Measurements from ENCODE around the gene RETSAT. TPM values are rescaled to one million over a fixed set of nuclear protein-coding genes. Genes with fewer than 3 reads are reported as not detected.
"Not testable (repeated sequence)": the region's sequence is repeated elsewhere in the genome, so short reads cannot be mapped to it uniquely, and the experiment has no call there.

The RETSAT gene
- total and polyA plus RNA-seq, 12 donors, result 20.3 to 87.4 (median 35.6) TPM

GRCh38 chr2:85369500-85369899 lies 15.2 kb upstream of the RETSAT start:
- no peak for TF ChIP-seq CTCF (IDR thresholded peaks at IDR 0.05)
- Histone ChIP-seq H3K4me1 (no peaks in the 10 kb centered on the region), H3K4me3 (no peak overlapping the region), H3K36me3 (peaks cover 0 to 77% (median 17%) of the 10 kb centered on the region in 9 donors), H3K9me3 (peaks cover 0 to 13% (median 0%) of the 10 kb centered on the region in 11 donors), H3K27ac (no peak overlapping the region), H3K27me3 (no peaks in the 10 kb centered on the region)
- intact Hi-C loops (cut with DNase I), result no loop called here
- DNase-seq, result no peak
- no peak for ATAC-seq
- WGBS, 2 donors, result 88 to 90% methylated on average over 5 of the region's 5 CpGs

GRCh38 chr2:85368921-85369320 lies 14.6 kb upstream of the RETSAT start:
- peak in 1 of 8 donors; percentile 37 for ATAC-seq
- no peak overlapping the region for H3K4me3 ChIP-seq
- H3K4me1 ChIP-seq, result no peaks in the 10 kb centered on the region
- H3K27ac ChIP-seq, result no peak overlapping the region
- H3K9me3 ChIP-seq, result peaks cover 0 to 8% (median 0%) of the 10 kb centered on the region in 11 donors
- TF ChIP-seq CTCF (IDR thresholded peaks at IDR 0.05), result no peak
- intact Hi-C loops (cut with DNase I), result no loop called here
- H3K27me3 ChIP-seq, result no peaks in the 10 kb centered on the region
- DNase-seq, result no peak
- H3K36me3 ChIP-seq, result peaks cover 0 to 83% (median 17%) of the 10 kb centered on the region in 9 donors

GRCh38 chr2:85367180-85367579 lies 12.9 kb upstream of the RETSAT start:
- no peaks in the 10 kb centered on the region for H3K9me3 ChIP-seq
- DNase-seq (no peak), ATAC-seq (no peak)
- TF ChIP-seq CTCF (IDR thresholded peaks at IDR 0.05), result no peak
- intact Hi-C loops (cut with DNase I), result no loop called here
- WGBS, 2 donors, result 78 to 85% methylated on average over 5 of the region's 5 CpGs
- H3K36me3 ChIP-seq, result peaks cover 0 to 89% (median 25%) of the 10 kb centered on the region in 9 donors
- H3K4me3 ChIP-seq, result no peak overlapping the region
- H3K4me1 ChIP-seq, result no peaks in the 10 kb centered on the region
- H3K27ac ChIP-seq, result no peak overlapping the region
- H3K27me3 ChIP-seq, result no peaks in the 10 kb centered on the region

- H3K27ac ChIP-seq; intact Hi-C loops (cut with DNase I); H3K9me3 ChIP-seq; ATAC-seq; H3K4me1 ChIP-seq; H3K27me3 ChIP-seq; H3K4me3 ChIP-seq; DNase-seq: not testable (repeated sequence)
- WGBS, 2 donors, result 78 to 85% methylated on average over 5 of the region's 5 CpGs
- H3K36me3 ChIP-seq, result peaks cover 0 to 92% (median 14%) of the 10 kb centered on the region in 9 donors
Observed at GRCh38 chr2:85362653-85363387, 8.5 kb upstream of the RETSAT start.

GRCh38 chr2:85357736-85358135 lies 3.4 kb upstream of the RETSAT start:
- H3K27me3 ChIP-seq, result no peaks in the 10 kb centered on the region
- intact Hi-C loops (cut with DNase I), result loop anchor here in 1 of 10 donors (5.0 kb wide), 1 partner anchor 180 kb away; the partner anchor contains the start of gene MAT2A
- TF ChIP-seq CTCF (IDR thresholded peaks at IDR 0.05), result no peak
- DNase-seq (no peak), ATAC-seq (no peak)
- 92 to 94% methylated on average over 3 of the region's 3 CpGs for WGBS, 2 donors
- H3K4me3 ChIP-seq, result no peak overlapping the region
- no peaks in the 10 kb centered on the region for H3K9me3 ChIP-seq
- H3K4me1 ChIP-seq, result peaks cover 0 to 42% (median 22%) of the 10 kb centered on the region in 9 donors
- H3K27ac ChIP-seq, result no peak overlapping the region
- peaks cover 0 to 71% (median 8%) of the 10 kb centered on the region in 9 donors for H3K36me3 ChIP-seq

Measured in heart right ventricle (tissue), 16 donors.